NCI-H2171 treated with DMSO at 0.1 percent for 48 hours (cell line): ENCODE measurements around the gene TSC1.
"Not testable (repeated sequence)": the region's sequence is repeated elsewhere in the genome, so short reads cannot be mapped to it uniquely, and the experiment has no call there.

ENCODE experiments used
- DNase-seq: peaks from one replicate; lab custom pipeline; 2025; lab: John Stamatoyannopoulos, UW

Gene TSC1

GRCh38 chr9:132976571-132976970 lies 32.2 kb upstream of the TSC1 start:
- DNase-seq: no peak

DNA sequence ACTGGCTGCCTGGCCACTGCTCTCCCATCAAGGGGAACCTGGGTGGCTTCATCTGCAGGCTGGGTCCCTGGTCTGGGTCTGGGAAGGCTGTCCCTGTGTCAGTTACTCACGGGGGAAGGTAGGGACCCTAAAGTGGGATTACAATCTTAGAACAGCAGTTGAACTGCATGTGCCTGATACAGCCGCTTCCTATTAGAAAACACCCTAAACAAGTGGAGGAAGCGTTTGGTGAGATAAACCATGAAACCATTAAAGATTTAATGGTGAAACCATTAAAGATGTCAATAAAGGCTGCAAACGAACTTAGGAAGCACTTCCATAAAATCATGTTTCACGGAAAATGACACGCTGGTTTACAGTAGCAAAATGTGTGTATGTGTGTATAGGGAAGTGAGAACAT lies 31.5 kb upstream of the TSC1 start:
- DNase-seq: no peak

DNA sequence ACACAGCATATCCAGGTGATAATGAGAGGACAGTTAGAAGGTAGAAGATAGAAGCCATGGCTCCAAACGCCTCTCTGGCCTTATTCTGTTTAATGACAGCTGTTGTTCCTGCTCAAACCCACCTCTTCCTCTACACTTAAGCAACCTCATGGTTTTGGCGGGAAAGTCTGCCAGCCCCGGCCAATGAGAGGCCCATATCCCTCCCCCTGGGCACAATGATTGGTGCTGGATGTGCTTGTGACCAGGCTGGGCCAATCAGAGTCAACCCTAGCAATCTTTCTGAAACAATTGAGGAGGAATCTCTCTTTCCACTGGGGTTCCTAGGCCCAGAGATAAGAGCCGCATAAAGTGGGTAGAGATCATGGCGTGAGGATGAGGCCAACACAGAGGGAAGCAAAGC lies 29.3 kb upstream of the TSC1 start:
- no peak for DNase-seq

GRCh38 chr9:132973166-132973565 lies 28.8 kb upstream of the TSC1 start:
- DNase-seq: no peak

- no peak for DNase-seq
Observed at GRCh38 chr9:132970324-132971062, 26.1 kb upstream of the TSC1 start.

- DNase-seq: no peak
Observed at GRCh38 chr9:132969783-132970182, 25.4 kb upstream of the TSC1 start.

GRCh38 chr9:132967908-132968307 lies 23.5 kb upstream of the TSC1 start:
- DNase-seq: not testable (repeated sequence)

GRCh38 chr9:132965478-132965877 lies 21.1 kb upstream of the TSC1 start:
- DNase-seq: no peak

DNA sequence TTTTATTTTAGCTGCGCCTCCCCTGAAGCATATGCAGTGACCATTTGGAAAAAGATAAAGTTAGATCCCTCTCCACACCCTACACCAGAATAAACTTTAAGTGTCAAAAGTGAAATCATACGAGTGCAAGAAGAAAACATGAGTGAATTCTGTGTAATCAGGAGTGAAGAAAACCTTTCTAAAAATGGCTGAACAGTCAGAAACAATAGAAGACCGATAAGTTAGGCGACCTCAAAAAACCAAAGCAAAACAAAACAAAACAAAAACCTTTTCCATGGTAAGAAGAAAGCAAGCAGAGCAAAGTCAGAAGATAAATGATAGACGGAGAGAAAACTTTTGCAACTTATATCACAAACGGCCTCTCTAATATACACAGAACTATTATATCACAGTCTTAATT lies 16.6 kb upstream of the TSC1 start:
- no peak for DNase-seq

- peak; percentile 72 for DNase-seq
Observed at GRCh38 chr9:132957805-132958204, 13.4 kb upstream of the TSC1 start.

- DNase-seq: no peak
Observed at GRCh38 chr9:132955768-132956167, 11.4 kb upstream of the TSC1 start.

DNA sequence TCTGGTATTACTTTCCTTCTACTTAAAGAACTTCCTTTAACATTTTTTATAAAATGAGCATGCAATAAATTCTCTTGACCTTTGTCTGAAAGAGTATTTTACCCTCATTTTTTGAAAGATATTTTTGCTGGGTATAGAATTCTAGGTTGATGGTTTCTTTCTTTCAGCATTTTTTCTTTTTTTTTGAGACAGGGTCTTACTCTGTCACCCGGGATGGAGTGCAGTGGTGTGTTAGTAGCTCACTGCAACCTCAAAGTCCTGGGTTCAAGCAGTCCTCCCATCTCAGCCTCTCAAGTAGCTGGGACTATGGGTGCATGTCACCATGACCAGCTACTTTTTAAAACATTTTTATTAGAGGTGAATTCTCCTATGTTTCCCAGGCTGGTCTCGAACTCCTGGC lies 10.7 kb upstream of the TSC1 start:
- no peak for DNase-seq

DNA sequence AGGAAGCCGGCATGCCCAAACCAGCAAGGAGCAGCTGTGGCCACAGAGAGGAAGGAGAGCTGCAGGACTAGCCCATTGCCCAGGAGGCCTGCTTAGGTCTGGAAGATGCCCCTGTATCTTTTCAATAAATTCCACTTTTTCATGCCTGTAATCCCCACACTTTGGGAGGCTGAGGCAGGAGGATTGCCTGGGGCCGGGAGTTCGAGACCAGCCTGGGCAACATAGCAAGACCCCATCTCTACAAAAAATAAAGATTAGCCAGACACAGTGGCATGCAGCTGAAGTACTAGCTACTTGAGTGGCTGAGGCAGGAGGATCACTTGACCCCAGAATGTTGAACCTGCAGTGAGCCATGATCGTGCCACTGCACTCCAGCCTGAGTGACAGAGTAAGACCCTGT lies 5.3 kb upstream of the TSC1 start:
- DNase-seq: no peak

GRCh38 chr9:132948482-132949050 lies 4.2 kb upstream of the TSC1 start:
- DNase-seq: no peak

DNA sequence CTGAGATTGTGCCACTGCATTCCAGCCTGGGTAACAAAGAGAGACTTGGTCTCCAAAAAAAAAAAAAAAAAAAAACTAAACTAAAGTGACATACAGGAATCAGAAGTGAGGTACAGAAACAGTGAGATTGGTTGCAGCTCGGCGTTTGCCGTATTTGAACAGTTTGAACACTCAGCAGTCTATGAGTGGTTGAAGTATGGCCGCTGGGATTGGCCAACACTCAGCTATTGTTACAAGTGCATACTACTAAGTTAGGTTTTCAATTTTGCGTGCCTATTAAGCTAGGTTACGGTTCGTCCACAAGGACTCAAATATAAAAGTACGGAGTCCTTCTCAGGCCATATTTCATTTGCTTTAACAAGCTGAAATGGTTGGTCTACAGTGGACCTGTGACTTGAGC lies 3.3 kb upstream of the TSC1 start:
- DNase-seq: no peak

DNA sequence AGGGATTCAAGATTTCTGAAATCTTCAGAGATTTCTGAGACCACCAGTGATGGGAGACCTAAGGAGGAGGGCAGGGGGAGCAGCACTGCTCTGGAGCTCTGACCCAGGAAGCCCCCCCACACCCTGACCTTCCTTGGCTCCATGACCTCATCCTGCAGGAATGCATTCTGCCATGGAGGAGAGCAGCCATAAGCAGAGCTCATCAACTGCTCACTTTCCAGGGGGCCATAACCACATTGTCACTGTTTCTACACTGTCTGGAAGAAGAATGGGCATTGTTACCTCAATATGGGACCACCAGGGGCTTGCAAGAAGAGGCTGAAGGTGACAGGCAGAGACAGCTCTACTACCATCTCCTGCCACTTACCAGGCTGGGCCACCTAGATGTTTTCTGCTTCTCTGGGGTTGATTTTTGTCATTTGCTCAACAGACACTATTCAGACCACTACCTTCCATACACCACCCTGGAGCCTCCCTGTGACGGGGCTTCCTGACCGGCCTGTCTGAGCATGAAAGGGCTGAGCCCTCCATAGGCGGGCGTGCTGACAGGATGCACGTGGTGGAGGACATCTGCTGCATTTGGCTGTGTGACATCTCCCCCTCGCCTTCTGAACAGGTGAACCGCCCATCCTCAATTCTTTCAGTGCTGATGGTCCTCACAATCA lies 2.3 kb upstream of the TSC1 start:
- DNase-seq: peak; percentile 81

DNA sequence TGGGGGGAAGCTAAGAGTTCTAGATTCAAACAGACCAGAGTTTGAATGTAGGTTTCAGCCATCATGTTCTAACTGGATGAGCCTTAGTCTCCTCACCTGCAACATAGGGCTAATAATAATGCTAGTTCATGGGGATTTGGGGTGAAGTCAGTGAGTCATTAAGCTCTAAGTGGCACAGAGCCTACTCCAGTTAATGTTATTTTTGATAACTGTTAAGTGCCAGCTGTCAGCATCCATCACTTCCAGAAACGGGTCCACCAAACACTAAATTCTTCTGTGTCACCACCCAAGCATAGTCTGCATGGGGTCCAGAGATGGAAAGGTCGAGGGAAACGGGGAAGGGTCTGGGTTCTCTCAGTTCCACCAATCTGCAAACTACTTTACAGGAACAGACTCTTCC lies 1.8 kb upstream of the TSC1 start:
- peak; percentile 23 for DNase-seq

DNA sequence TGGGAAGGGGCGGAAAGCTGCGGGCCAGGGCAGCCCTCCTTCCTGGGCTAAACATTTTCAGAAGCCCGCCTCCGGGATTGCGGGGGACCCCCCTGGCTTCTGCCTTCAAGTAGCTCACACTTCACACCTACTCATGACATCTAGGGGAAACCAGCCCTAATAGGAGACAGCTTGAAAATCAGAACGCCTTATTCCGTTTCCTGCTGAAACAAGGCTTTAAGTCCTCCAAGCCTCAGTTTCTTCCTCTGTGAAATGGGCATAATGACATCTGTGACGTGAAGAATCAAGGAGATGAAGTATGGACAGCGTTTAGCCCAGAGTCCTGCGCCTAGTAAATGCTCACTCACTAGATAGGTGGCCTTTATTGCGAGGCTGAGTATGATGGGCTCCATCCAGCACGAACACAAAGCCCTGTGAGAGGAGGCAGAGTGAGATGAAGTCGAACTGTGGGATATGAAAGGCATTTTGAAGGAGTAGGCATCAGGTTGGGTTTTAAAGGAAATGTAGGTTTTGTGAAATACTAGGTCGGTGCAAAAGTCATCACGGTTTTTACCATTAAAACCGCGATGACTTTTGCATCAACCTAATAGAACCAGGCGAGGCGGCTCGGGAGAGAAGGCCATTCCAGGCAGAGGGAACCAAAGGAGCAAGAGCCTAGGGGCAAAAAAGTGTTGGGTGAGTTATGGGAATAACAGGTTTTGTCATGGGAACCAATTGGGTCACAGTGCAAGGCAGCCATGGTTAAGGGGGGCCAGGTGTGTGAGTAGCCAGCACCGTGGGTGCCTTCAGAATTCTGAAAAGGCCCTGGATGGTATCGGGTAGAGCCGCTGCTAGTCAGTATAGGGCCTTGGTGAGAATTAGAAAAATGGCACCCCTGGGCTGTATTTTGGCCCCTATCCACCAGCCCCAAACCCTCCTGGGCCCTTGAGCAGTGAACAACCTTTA lies 1.0 kb upstream of the TSC1 start:
- peak; percentile 52 for DNase-seq

- no peak for DNase-seq
Observed at GRCh38 chr9:132943651-132944293, 644 bp downstream of the TSC1 start.

DNA sequence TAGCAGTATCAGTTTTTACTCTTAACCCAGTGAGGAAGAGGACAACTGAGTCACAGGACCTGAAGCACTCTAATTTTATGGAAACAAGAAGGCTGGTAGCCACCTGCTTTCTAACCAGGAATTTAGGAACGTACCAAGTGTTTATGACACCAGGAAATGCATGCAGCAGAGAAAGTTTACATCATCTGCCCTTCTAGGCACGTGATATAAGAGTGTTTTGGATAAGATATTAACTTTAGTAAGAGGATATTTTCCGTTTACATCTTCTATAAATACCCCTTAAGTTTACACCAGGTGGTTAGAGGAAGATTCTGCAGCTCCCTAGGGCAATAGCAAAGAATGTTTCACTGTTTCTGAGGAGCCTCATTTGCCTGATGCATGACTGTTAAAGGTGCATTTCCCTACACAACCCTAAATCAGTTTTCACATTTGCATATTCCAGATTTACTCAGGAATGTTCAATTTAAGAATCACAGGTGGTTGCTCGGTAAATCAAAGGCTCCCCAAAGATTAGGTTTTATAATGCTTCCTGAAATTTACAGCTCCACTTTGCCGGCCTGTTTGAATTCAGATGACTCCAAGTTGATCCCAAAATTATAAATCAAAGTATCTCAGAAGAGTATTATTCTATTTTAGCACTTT lies 1.8 kb downstream of the TSC1 start:
- peak; percentile 56 for DNase-seq

DNA sequence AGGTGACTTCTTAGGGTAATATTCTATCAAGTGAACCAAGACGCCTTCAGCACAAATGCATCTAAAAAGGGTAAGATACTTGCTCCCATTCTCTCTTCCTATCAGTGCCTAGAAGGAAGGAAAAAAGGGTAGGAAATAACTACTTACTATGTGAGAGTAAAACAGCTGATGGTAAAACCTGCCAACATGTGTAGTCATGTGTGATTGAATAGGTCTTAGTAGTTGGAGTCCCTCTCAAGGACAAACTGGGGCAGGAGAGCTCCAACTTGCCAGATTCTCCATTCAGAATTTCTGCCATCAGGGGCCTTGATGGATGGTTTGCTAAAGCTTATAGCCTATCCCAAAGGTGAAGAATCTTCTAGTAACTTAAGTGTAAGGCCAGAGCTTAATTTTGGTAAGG lies 5.2 kb downstream of the TSC1 start:
- DNase-seq: no peak
